ENCODE results near the gene STK24.

Gene STK24

GRCh38 chr13:98450026-98450425 is 126.9 kb downstream of the STK24 start:
- no peak for DNase-seq (ENCODE audit: low spot score)

GRCh38 chr13:98449273-98449672 is 127.6 kb downstream of the STK24 start:
- no peak for DNase-seq (ENCODE audit: low spot score)

- no peak for DNase-seq (ENCODE audit: low spot score)
Observed at GRCh38 chr13:98448642-98448928, 128.3 kb downstream of the STK24 start.

- DNase-seq (ENCODE audit: low spot score), result peak; percentile 19
Observed at GRCh38 chr13:98447881-98448641, 128.8 kb downstream of the STK24 start.

- no peak for DNase-seq (ENCODE audit: low spot score)
Observed at GRCh38 chr13:98447130-98447529, 129.8 kb downstream of the STK24 start.

- DNase-seq (ENCODE audit: low spot score), result no peak
Observed at GRCh38 chr13:98446234-98446621, 130.7 kb downstream of the STK24 start.

- peak; percentile 64 for DNase-seq (ENCODE audit: low spot score)
Observed at GRCh38 chr13:98445340-98446233, 131.3 kb downstream of the STK24 start.

GRCh38 chr13:98444381-98444780 is 132.5 kb downstream of the STK24 start:
- DNase-seq (ENCODE audit: low spot score), result no peak

- DNase-seq (ENCODE audit: low spot score), result no peak
Observed at GRCh38 chr13:98443800-98444325, 133.0 kb downstream of the STK24 start.

GRCh38 chr13:98443329-98443728 is 133.6 kb downstream of the STK24 start:
- no peak for DNase-seq (ENCODE audit: low spot score)

- DNase-seq (ENCODE audit: low spot score), result no peak
Observed at GRCh38 chr13:98442391-98443230, 134.3 kb downstream of the STK24 start.

GRCh38 chr13:98441056-98441676 is 135.7 kb downstream of the STK24 start:
- DNase-seq (ENCODE audit: low spot score), result no peak

- DNase-seq (ENCODE audit: low spot score), result no peak
Observed at GRCh38 chr13:98440390-98441055, 136.4 kb downstream of the STK24 start.

- no peak for DNase-seq (ENCODE audit: low spot score)
Observed at GRCh38 chr13:98439896-98440295, 137.0 kb downstream of the STK24 start.

- DNase-seq (ENCODE audit: low spot score), result no peak
Observed at GRCh38 chr13:98439126-98439828, 137.6 kb downstream of the STK24 start.

GRCh38 chr13:98438246-98439125 is 138.4 kb downstream of the STK24 start:
- no peak for DNase-seq (ENCODE audit: low spot score)

- DNase-seq (ENCODE audit: low spot score), result no peak
Observed at GRCh38 chr13:98436233-98436910, 140.5 kb downstream of the STK24 start.

GRCh38 chr13:98435376-98435775 is 141.5 kb downstream of the STK24 start:
- DNase-seq (ENCODE audit: low spot score), result no peak

GRCh38 chr13:98434060-98434459 is 142.8 kb downstream of the STK24 start:
- no peak for DNase-seq (ENCODE audit: low spot score)

Data from HuH-7 (cell line).